Glomerular visceral epithelial cell (primary cell): ENCODE measurements around the gene STRADA.

Experiments used
- DNase-seq: peaks from one replicate; pipeline ENCODE4 v3.0.0-alpha.2; 2016; ENCODE audit errors: extremely low spot score

STRADA gene

GRCh38 chr17:63701868-63702720, 39.5 kb downstream of the STRADA start:
- no peak for DNase-seq

- DNase-seq: no peak
Observed at GRCh38 chr17:63701456-63701820, 40.2 kb downstream of the STRADA start.

- DNase-seq: no peak
Observed at GRCh38 chr17:63700528-63701455, 40.8 kb downstream of the STRADA start.

GRCh38 chr17:63699638-63700527, 41.7 kb downstream of the STRADA start, which contains the start of gene LIMD2:
TSS of gene LIMD2 (minus strand) at chr17:63700125. CDS start at chr17:63699298, 827 bp downstream.
- peak; percentile 65 for DNase-seq

- DNase-seq: peak; percentile 68
Observed at GRCh38 chr17:63698886-63699637, 42.5 kb downstream of the STRADA start.

GRCh38 chr17:63698381-63698885, 43.2 kb downstream of the STRADA start:
- no peak for DNase-seq

GRCh38 chr17:63697341-63698286, 44.0 kb downstream of the STRADA start:
- peak; percentile 59 for DNase-seq

GRCh38 chr17:63696381-63696961, 45.1 kb downstream of the STRADA start:
- DNase-seq: peak; percentile 52

GRCh38 chr17:63695889-63696288, 45.7 kb downstream of the STRADA start:
- DNase-seq: no peak

- DNase-seq: no peak
Observed at GRCh38 chr17:63694950-63695773, 46.4 kb downstream of the STRADA start.

- no peak for DNase-seq
Observed at GRCh38 chr17:63694229-63694949, 47.2 kb downstream of the STRADA start.

- DNase-seq: no peak
Observed at GRCh38 chr17:63693411-63694113, 48.0 kb downstream of the STRADA start.

- DNase-seq: no peak
Observed at GRCh38 chr17:63692195-63692816, 49.3 kb downstream of the STRADA start.

GRCh38 chr17:63689479-63689878, 52.1 kb downstream of the STRADA start:
- no peak for DNase-seq

GRCh38 chr17:63688396-63689020, 53.1 kb downstream of the STRADA start:
- DNase-seq: no peak

- no peak for DNase-seq
Observed at GRCh38 chr17:63686138-63686685, 55.4 kb downstream of the STRADA start.
